HG03097 (cell line): Measurements from ENCODE around the gene MYOM3.

ENCODE experiments used
- ATAC-seq: cut with Tn5 transposase; IDR thresholded peaks from one replicate; pipeline ENCODE4 v1.9.1; 2021; ENCODE audit not compliant: unreplicated experiment, low FRiP score

MYOM3 gene

DNA sequence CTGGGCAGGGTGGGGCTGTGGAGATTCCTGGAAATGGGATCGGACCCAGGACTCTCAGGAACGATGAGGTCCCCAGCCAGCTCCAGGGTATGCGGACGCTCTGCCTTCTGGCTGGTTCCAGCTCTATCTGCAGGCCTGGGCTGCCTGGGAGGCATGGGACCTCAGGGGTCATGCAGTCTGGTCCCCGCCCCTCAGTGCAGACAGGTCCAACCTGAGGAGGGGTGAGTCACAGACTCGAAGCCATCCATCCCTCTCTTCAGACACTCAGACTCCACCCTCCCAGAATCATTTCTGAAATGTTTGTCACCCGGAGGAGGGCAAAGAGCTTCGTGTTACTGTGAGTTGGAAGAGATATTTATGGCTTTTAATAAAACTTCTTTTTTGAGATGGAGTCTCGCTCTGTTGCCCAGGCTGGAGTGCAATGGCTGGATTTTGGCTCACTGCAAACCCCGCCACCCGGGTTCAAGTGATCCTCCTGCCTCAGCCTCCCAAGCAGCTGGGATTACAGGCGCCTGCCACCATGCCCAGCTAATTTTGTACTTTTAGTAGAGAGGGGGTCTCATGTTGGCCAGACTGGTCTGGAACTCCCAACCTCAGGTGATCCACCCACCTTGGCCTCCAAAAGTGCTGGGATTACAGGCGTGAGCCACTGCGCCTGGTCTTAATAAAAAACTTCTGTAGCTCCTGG lies 5.9 kb upstream of the MYOM3 start:
- ATAC-seq: no peak

DNA sequence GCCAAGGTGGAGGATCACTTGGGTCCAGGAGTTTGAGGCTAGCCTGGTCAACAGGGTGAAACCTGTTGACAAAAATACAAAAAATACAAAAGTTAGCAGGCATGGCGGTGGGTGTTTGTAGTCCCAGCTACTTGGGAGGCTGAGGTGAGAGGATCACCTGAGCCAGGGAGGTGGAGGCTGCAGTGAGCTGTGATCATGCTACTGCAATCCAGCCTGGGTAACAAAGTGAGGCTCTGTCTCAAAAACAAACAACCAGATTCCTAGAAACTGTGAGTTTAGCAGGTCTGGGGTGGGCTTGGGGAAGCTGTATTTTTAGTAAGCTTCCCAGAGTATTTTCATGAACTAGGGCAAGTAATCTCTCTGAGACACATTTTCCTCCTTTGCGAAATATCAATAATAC lies 5.2 kb upstream of the MYOM3 start:
- ATAC-seq: no peak

DNA sequence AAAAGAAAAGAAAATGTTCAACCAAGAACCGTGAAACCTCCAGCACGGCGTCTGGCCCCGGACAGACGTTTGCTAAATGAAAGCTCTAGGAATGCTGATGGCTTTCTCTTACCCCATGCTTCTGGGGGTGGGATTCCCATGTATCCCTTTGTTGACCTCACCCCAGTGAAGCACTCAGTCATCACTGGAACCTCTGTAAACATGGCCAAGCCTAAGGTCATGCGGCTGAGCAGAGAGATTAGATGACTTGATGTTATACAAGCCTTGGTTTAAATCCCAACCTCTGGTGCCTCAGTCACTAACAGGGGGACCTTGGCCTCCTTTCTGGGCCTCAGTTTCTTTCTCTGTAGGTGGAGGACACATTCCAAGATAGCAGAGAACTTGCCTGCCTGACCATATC lies 2.8 kb upstream of the MYOM3 start:
- ATAC-seq: no peak

DNA sequence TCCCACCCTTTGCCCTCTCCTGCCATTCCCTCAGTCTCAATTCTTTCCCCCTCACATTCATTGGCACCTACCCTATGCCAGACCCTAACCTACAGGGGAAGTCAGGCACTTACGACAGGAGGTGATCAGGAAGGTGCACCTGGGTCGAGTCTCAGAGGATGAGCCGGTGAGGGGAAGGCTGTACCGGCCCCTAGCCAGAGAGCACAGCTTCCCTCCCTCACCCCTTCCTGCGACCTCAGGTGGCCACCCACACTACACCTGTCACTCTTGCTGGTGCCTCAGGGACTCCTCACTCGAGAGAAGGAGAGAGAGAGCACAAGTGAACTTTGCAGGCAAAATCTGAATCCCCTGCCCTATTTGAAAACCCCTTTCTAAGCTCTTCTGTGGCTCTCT lies 1.7 kb upstream of the MYOM3 start:
- no peak for ATAC-seq

DNA sequence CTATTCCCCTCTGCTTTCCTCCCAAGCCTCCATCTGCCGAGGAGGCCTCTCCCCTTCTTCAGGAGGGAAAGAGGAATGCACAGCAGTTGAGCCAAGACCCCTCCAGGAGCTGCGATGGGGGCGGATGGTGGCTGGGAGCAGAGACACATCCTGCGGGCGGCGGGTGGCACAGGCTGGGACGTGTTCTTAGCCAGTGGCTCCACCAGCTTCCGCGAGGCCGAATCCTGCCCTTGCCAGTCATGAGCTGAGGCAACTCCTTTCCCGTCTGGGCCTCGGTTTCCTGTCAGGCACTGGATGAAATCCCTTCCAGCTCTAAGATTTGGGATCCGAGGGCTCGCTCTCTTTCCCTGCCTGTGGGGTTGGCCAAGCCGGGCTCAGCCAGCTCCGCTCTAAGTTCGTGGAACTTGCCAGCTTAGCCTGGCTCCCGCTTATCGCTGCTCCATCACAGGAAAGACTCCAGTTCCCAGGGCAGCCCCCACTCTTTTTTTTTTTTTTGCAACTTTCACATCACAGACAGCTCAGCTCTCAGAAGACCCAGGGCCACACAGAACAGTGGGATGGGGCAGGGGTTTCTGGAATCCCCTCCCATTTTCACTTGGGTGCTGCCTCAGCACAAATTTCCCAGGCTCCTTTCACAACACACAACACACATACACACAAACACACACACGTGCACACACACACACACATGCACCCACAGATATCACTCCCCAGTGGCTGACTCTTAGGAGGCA lies 506 bp downstream of the MYOM3 start:
- no peak for ATAC-seq

DNA sequence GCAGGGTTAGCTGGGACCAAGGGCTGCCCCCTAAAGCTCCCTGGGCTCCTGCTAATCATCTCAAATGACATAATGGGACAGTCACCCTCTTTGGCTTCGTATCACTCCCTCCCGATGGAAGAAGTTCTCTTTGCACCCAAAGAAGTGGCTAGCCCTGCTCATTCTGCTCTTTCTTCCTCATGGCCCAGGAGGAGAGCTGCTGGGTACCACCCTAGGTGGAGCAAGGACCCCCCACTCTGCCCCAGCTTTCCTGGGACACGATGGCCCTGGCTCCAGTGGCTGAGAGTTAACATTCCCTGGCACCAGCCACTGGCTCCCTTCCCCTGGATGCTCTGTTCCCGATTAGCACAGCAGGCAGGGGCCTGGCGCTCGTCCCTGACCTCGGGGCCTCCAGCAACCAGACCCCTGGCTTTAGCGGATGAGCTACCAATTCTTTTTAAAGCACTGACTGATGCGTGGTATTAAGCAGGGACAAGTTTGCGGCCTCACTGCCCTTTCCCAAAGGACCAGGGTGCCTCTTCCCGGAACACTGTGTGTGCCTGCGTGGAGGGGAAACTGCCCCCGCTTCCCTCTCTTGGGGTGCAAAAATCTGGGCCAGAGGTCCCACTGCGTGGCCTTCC lies 1.2 kb downstream of the MYOM3 start:
- ATAC-seq: no peak

DNA sequence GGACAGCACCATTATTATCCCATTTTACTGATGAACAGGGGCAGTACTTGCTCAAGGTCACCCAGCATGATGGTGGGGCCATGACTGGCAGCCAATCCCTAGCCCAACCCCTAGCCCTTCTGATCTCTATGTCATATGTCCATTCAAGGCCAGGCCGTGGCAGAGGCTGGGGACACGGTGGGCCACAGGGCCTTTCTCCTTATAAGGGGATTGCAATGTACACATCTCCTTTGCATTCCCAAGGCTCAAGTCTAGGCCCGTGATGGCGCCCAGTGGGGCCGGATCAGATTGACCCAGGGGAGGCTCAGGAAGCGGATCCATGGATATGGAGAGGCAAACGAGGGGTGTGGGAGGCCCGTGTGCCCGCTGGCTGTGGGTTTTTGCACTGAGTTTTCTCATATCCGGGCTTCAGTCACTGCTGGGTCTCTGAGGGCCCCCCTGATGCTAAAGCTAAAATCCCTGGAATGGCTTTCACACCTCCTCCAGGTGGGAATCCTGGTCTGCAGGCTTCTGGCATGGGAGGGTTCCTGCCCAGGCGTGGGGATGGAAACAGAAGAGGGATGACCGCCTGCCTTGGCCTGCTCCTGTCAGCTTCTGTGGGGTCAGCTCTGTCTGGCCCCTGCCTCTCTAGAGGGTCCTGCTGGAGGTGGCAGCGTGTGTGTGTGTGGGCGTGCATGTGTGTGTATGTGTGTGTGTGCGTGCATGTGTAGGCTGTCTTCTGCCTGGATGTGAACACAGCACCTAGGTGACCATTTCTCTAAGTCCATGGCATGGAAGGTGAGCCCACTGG lies 2.1 kb downstream of the MYOM3 start:
- ATAC-seq: no peak

DNA sequence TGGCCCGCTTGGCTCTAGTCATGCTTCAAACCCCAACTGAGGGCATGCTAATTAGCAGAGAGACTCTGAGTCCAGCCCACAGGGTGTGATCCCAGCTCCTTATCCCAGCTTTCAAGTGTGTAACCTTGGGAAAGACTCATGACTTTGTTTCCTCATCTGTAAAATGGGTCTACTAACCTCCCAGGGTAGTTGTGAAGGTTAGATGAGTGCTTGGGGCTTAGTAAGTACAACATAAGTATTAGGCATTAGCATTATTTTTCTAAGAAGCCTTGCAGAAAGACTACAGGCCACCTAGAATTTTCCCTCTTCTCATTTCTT lies 2.8 kb downstream of the MYOM3 start:
- ATAC-seq: no peak

DNA sequence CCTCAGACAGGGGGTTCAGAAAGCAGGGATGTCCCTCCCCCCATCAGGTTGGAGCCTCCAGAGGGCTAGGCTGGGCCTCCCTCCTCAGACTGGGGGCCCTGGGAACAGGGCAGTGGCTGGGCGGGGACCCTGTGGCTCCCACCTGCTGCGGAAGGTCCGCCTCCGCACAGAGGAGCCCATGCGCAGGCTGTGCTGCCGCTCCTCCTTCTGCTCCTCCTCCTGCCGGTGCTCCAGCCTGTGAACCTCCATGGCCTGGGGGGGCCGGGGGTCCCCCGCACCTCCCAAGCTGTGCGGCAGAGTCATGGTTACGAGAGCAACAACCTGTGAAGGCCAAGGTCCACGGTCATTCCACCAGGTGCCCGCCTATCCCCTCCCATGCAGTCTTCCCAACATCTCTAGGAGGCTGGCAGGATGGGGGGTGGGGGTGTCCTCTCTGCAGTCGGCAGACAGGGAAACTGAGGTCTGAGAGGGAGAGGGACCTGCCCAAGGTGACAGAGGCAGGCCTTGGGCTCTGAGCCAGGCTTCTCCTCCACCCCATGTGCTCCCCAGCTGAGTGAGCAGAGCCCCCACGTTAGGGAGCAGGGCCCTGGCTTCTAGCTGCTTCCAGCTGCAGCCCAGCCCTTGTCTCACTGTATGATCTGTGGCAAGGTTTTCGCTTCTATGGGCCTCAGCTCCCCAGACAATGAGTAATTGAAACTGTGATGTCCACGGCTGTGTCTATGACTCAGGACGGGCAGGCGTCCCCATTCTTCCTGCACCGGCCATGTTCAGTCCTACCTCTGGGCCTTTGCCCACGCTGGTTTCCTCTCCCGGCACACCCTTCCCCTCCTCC lies 3.4 kb downstream of the MYOM3 start:
- ATAC-seq: no peak

DNA sequence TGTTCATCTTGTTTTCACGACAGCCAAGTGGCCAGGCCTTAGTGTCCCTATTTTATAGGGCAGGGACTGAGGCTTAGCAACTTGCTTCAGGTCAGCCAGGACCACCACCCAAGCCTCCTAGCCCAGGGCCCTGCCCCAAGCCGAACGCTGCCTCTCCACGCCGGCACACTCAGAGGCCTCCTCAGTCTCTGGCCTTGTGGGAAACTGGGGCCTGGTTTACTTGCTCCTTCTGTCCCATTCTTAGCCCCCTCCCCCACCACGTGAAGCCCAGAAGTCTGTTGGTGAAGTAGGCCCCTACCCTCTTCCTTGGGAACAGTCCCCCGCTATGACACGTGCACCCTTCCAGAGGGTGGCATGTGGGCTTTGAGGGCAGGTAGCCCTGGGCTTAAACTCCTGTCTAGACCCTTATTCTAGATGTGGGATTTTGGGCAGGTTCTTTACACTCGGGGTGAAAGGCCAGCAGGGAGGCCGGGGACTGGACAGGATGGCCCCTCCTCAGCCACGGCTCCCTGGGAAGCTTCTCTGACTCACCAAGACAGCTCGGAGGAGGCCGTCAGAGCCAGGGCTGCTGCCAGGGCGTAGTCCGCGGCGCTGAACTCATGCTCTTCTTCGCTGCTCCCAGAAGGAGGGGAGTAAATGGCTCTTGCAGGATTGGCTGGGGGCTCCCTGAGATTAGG lies 4.3 kb downstream of the MYOM3 start:
- ATAC-seq: no peak

DNA sequence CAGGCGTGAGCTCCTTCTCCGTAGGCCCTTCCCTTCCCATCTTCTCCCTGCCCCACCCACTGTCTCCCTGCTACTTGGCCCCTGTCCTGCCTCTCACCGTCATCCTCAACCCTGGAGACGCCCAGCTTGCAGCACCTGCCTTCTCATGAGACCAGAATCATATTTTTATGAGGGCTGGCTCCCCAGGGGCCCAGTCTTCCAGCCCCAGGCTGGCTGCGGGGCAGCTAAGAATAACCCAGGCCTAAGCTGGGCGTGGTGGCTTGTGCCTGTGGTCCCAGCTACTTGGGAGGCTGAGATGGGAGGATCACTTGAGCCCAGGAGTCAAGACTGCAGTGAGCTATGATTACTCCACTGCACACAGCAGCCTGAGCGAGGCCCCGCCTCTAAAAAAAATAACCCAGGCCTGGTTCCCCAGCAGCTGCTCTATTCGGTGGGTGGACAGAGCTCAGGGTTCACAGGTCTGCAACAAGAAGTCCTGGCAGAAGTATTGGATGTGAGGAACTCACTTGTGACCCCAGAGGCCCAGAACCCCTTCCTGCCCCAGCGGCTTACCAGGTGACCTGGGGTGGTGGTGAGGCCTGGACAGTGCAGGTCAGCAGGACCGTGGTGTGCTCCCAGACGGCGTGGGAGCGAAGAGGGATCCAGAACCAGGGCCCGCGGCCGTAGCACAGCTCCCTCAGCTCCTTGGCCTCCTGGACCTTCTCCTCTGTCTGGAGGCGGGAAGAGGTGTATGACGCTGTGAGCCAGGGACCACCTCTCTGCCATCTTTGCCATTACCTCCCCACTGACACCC lies 6.4 kb downstream of the MYOM3 start:
- no peak for ATAC-seq

DNA sequence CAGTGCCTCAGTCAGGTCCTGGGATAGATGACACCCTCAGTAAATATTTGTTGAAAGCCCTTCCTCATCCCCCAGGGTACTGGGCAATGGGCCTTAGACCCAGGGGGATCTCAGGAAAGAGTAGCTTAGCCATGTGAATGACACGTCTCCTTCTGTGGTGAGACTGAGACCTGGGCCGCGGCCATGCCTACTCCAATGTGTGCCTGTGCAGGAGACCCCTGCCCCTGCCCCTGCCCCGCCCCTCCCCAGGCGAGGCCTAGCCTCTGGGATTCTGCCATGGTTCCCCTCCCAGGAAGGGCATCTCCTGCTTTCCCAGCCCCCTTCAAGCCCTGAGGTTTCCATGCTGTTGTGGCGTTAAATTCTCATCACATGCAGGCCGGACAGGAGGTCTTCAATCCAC lies 7.1 kb downstream of the MYOM3 start:
- ATAC-seq: no peak

DNA sequence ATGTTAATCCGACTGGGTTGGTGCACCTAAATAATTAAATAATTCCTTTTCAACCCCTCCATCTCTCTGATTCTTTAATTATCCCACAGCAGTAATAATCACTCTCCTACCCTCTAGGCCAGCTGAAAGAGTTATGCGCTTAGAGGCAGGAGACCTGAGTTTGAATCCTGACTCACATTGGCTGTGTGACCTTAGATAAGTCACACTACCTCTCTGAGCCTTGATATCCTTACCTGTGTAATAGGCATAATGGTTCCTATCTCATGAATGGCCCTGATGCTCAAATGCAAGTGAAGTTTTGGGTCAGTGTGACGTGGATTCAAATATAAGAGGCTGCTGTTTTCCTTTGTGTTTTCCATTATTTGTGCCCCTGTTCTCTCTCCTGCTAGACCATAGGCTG lies 8.1 kb downstream of the MYOM3 start:
- no peak for ATAC-seq

DNA sequence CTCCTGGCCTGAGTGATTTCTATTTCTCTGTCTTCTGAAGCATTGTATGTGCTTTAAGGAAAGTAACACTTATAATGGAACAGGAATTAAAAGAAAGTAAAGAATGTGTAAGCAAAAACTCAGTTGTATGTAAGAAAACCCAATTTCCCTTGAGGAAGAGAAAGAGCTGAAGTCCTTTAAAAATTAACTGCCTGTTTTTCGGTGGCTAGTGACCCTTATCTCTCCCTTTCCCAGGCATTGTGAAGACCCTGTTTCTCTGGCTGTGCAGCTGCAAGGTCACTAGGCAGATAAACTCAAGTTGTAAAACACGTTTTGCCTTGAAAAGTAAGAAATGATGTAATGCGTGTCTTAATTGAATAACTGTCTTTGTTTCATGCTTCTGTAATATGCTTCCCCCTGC lies 8.5 kb downstream of the MYOM3 start:
- ATAC-seq: no peak

DNA sequence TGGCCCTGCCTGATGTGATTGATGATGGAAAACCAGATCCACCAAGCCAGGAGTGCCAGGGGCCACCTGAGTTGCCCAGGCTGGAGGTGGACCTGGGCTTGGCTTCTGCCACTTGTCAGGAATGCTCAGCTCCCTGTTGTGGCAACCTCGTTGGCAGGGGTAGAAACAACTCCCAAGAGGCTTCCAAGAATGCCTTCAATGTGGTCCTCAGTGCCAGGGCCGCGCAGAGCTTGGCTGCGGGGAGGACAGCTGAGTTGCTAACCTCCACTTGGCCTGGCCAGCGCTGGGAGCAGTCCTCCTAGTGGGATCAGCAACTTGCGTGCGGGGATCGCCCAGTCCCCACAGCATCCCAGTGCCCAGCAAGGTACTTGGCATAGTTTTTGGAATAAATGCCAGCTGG lies 9.0 kb downstream of the MYOM3 start:
- ATAC-seq: no peak

DNA sequence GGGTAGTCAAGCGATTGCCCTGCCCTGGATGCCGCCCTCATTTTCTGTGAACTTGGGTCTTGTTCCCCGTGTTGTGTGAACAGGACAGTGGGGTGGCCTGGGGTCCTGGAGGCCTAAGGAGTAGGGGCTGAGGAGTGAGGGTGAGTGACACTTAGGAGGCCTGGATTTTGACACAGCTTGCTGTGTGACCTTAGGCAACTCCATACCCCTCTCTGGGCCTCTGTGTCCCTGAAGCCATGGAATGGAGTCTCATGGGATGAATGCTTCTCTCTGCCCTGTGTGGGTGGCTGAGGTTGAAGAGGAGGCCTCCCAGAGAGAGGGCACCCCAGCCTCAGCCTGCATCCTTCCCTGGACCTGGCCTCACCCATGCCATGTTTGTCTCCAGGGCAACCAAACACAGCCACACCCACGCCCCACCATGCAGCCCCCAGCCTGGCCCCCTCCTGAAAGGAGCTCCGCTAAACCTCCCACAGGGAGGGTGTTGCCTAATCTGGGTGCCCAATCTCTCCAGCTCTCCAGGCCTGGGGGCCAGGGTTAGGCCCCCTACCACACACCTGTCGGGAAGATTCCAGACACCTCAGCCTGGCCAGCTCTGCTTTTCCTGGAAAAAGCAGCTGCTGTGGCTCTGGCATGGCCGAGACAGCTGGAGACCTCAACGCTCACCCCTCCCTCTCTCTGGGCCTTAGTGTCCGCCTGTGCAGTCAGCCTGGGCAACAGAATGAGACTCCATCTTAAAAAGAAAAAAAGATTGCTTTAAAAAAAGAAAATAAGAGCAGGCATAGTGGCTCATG lies 9.9 kb downstream of the MYOM3 start:
- no peak for ATAC-seq

DNA sequence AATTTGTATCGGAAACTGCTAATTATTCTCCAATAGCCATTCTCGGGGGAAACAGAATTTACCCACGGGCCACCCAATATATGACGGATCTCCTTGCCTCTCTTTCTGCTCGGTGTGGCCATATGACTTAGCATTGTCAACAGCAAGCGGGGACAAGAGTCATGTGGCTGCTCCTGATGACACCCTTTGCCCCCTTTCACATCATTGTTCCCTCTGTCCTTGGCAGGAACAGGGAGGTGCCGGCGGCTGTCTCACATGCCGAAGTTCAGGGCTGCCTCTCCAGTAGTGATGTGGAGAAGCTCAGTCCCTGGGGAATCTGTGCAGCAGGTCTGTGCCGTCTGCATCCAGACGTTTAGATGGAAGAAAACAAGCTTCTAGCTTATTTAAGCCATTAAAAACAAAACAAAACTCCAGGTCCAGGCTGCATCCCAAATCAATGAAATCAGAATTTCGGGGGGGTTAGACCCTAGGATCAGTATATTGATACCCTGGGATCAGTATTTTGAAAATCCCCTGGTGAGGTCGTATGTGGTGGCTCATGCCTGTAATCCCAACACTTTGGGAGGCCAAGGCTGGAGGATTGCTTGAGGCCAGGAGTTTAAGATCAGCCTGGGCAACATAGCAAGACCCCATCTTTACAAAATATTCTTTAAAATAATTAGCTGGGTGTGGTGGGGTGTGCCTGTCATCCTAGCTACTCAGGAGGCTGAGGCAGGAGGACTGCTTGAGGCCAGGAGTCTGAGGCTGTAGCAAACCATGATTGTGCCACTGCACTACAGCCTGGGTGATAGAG lies 10.8 kb downstream of the MYOM3 start:
- ATAC-seq: no peak
